Measurements from ENCODE around the gene GLCCI1.
"Not testable (repeated sequence)": the region's sequence is repeated elsewhere in the genome, so short reads cannot be mapped to it uniquely, and the experiment has no call there.

The GLCCI1 gene

GRCh38 chr7:8037151-8037550 lies 68.6 kb downstream of the GLCCI1 start:
- TF ChIP-seq, protein P1, sequence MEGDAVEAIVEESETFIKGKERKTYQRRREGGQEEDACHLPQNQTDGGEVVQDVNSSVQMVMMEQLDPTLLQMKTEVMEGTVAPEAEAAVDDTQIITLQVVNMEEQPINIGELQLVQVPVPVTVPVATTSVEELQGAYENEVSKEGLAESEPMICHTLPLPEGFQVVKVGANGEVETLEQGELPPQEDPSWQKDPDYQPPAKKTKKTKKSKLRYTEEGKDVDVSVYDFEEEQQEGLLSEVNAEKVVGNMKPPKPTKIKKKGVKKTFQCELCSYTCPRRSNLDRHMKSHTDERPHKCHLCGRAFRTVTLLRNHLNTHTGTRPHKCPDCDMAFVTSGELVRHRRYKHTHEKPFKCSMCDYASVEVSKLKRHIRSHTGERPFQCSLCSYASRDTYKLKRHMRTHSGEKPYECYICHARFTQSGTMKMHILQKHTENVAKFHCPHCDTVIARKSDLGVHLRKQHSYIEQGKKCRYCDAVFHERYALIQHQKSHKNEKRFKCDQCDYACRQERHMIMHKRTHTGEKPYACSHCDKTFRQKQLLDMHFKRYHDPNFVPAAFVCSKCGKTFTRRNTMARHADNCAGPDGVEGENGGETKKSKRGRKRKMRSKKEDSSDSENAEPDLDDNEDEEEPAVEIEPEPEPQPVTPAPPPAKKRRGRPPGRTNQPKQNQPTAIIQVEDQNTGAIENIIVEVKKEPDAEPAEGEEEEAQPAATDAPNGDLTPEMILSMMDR (IDR thresholded peaks at IDR 0.05; ENCODE audit: low read depth, low read length): no peak
- no peak for DNase-seq
- Histone ChIP-seq H3K4me3 (ENCODE audit: low read depth, low read length) (no peak overlapping the region), H3K36me3 (peaks cover 25% of the 10 kb centered on the region), H3K4me1 (peaks cover 3% of the 10 kb centered on the region; the same call in 1 of the 2 replicates), H3K9me3 (no peaks in the 10 kb centered on the region; the same call in 1 of the 2 replicates), H3K27me3 (no peaks in the 10 kb centered on the region)

DNA sequence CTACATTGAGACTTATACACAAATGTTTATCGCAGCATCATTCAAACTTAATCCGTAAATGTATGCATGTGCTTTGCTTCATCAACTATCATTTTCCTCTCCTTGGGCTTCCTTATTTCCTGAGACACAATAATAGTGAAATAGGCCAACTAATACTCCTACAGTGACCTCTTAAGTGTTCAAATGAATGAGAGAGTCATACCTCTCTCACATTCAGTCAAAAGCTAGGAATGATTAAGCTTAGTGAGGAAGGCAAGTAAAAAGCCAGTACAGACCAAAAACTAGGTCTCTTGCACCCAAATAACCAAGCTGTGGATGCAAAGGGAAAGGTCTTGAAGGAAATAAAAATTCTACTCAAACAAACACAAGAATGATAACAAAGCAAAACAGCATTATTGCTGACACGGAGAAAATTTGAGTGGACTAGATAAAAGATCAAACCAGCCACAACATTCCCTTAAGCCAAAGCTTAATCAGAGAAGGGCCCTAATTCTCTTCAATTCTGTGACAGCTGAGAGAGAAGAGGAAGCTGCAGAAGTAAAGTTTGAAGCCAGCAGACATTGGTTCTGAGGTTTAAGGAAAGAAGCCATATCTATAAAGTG lies 72.3 kb downstream of the GLCCI1 start:
- Histone ChIP-seq H3K9me3 (no peaks in the 10 kb centered on the region; the same call in 1 of the 2 replicates), H3K4me1 (no peaks in the 10 kb centered on the region), H3K36me3 (peaks cover 33% of the 10 kb centered on the region), H3K4me3 (ENCODE audit: low read depth, low read length) (no peak overlapping the region), H3K27me3 (no peaks in the 10 kb centered on the region)
- TF ChIP-seq, protein P1 (IDR thresholded peaks at IDR 0.05; ENCODE audit: low read depth, low read length): no peak
- no peak for DNase-seq

- peaks cover 23% of the 10 kb centered on the region for H3K36me3 ChIP-seq
- DNase-seq: no peak
- no peaks in the 10 kb centered on the region; the same call in 1 of the 2 replicates for H3K9me3 ChIP-seq
- TF ChIP-seq, protein P1 (IDR thresholded peaks at IDR 0.05; ENCODE audit: low read depth, low read length): no peak
- H3K4me3 ChIP-seq (ENCODE audit: low read depth, low read length): no peak overlapping the region
- no peaks in the 10 kb centered on the region for H3K27me3 ChIP-seq
- H3K4me1 ChIP-seq: no peaks in the 10 kb centered on the region
These were observed 74.4 kb downstream of the GLCCI1 start for GRCh38 chr7:8042796-8043535.

GRCh38 chr7:8044761-8045430 lies 76.3 kb downstream of the GLCCI1 start:
- peaks cover 16% of the 10 kb centered on the region for H3K36me3 ChIP-seq
- no peaks in the 10 kb centered on the region for H3K4me1 ChIP-seq
- TF ChIP-seq, protein P1 (IDR thresholded peaks at IDR 0.05; ENCODE audit: low read depth, low read length): no peak
- H3K27me3 ChIP-seq: no peaks in the 10 kb centered on the region
- no peak overlapping the region for H3K4me3 ChIP-seq (ENCODE audit: low read depth, low read length)
- no peaks in the 10 kb centered on the region for H3K9me3 ChIP-seq
- no peak for DNase-seq

GRCh38 chr7:8048067-8048466 lies 79.5 kb downstream of the GLCCI1 start:
- H3K36me3 ChIP-seq; H3K4me3 ChIP-seq (ENCODE audit: low read depth, low read length); H3K9me3 ChIP-seq; H3K27me3 ChIP-seq; DNase-seq; H3K4me1 ChIP-seq: not testable (repeated sequence)

GRCh38 chr7:8051373-8051772 lies 82.8 kb downstream of the GLCCI1 start:
- Histone ChIP-seq H3K9me3 (no peaks in the 10 kb centered on the region), H3K4me1 (no peaks in the 10 kb centered on the region), H3K27me3 (no peaks in the 10 kb centered on the region), H3K36me3 (peaks cover 15% of the 10 kb centered on the region), H3K4me3 (ENCODE audit: low read depth, low read length) (no peak overlapping the region)
- TF ChIP-seq, protein P1 (IDR thresholded peaks at IDR 0.05; ENCODE audit: low read depth, low read length): no peak
- no peak for DNase-seq

Data from BE2C (cell line).